Hepatocyte (in vitro differentiated cells): Measurements from ENCODE around the gene BRMS1L. TPM values are rescaled to one million over a fixed set of nuclear protein-coding genes. Genes with fewer than 3 reads are reported as not detected.

Source experiments
- DNase-seq: peaks from one replicate; pipeline ENCODE4 v3.0.0-alpha.2; 2016; ENCODE audit warnings: low spot score
- H2AFZ ChIP-seq: fragments of 200-600 bp; sonication (generic); 2 replicates; pipeline ENCODE4 v1.6.0; 2016; ENCODE audit warnings: antibody characterized with exemption, mild to moderate bottlenecking
- H3K27ac ChIP-seq: fragments of 200-600 bp; sonication (generic); 2 replicates; pipeline ENCODE4 v1.5.1; 2016; ENCODE audit warnings: mild to moderate bottlenecking
- H3K27me3 ChIP-seq: fragments of 200-600 bp; sonication (generic); 2 replicates; pipeline ENCODE4 v1.6.1; 2016
- H3K36me3 ChIP-seq: fragments of 200-600 bp; sonication (generic); replicated peaks from 2 replicates; pipeline ENCODE4 v1.5.1; 2016; ENCODE audit warnings: low read depth; ENCODE audit not compliant: insufficient read depth
- H3K4me1 ChIP-seq: fragments of 200-600 bp; sonication (generic); 2 replicates; pipeline ENCODE4 v1.5.1; 2016; ENCODE audit warnings: mild to moderate bottlenecking, moderate library complexity; ENCODE audit not compliant: insufficient read depth
- H3K4me2 ChIP-seq: fragments of 200-600 bp; sonication (generic); 2 replicates; pipeline ENCODE4 v1.6.0; 2016
- H3K4me3 ChIP-seq: fragments of 200-600 bp; sonication (generic); 2 replicates; pipeline ENCODE4 v1.5.1; 2016; ENCODE audit warnings: mild to moderate bottlenecking
- H3K79me2 ChIP-seq: fragments of 200-600 bp; sonication (generic); 2 replicates; pipeline ENCODE4 v1.6.0; 2017; ENCODE audit warnings: mild to moderate bottlenecking
- H3K9me2 ChIP-seq: fragments of 200-600 bp; sonication (generic); replicated peaks from 2 replicates; pipeline ENCODE4 v1.6.0; 2017; ENCODE audit warnings: mild to moderate bottlenecking; ENCODE audit not compliant: insufficient read depth
- H3K9me3 ChIP-seq: fragments of 200-600 bp; sonication (generic); 2 replicates; pipeline ENCODE4 v1.5.1; 2016; ENCODE audit warnings: low read depth, mild to moderate bottlenecking
- H4K20me1 ChIP-seq: fragments of 200-600 bp; sonication (generic); 2 replicates; pipeline ENCODE4 v1.6.0; 2016; ENCODE audit warnings: mild to moderate bottlenecking; ENCODE audit not compliant: insufficient read depth, poor library complexity, severe bottlenecking
- EZH2 ChIP-seq: fragments of 200-600 bp; sonication (generic); IDR thresholded peaks from 2 replicates; pipeline ENCODE4 v1.6.1; 2016; ENCODE audit warnings: antibody characterized with exemption, mild to moderate bottlenecking, borderline replicate concordance
- EZH2phosphoT487 ChIP-seq: fragments of 200-600 bp; sonication (generic); IDR thresholded peaks from one replicate; pipeline ENCODE4 v1.6.1; 2018; ENCODE audit warnings: antibody characterized with exemption, mild to moderate bottlenecking, low read depth, moderate library complexity; ENCODE audit not compliant: unreplicated experiment, severe bottlenecking
- WGBS: methylation state at CpG from one replicate; pipeline ENCODE4 v1.1.6; 2016; ENCODE audit warnings: low lambda C conversion rate; ENCODE audit errors: missing lambda C conversion rate; 5-methylcytosine and 5-hydroxymethylcytosine counted together
- polyA plus RNA-seq: library from polyadenylated mRNA; unstranded; fragments of >200 nt; fragmentation: Nextera tagmentation; extraction: Ambion mirVana; gene quantifications from 2 replicates; pipeline ENCODE4 v1.2.1, GENCODE V29; 2016
- total RNA-seq: library from RNA; depleted of rRNA; stranded (reverse); fragments of >200 nt; gene quantifications from 2 replicates; pipeline ENCODE4 v1.2.3, GENCODE V29; 2014
- TF ChIP-seq, protein P1 (sequence below): fragments of 200-600 bp; sonication (generic); IDR thresholded peaks from 2 replicates; pipeline ENCODE4 v1.5.1; 2016; ENCODE audit warnings: antibody characterized with exemption, mild to moderate bottlenecking; ENCODE audit not compliant: poor library complexity

Gene BRMS1L
- total and polyA plus RNA-seq, 2 experiments from 2014 or later: 12.6 to 14.6 TPM

DNA sequence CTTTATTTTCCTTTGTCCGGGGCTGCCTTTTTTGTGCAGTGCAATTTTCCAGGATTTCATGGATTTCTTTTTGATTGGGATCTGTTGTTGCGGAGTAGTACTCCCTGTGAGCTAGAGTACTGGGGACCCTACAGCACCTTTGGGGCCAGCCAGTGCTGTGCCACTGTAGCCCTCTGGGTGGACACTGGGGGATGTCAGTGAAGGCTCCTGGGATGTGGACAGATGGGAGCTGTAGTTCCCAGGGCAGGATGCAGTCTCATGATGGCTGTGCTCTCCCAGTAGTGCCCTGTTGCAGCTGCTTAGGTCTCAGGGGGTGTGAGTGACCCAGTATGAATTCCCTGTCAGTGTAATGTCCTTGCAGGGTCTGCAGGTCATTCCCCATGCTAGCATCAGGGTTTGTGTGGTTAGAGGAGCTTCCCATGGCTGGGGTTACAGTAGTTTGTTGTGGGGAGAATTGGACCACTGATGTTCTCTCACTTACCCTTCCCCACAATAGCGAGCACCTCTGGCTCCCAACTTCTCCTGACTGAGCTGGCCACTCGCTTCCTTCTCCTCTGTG is 72.2 kb downstream of the BRMS1L start:
- DNase-seq: no peak
- 92% methylated on average over 4 of the region's 4 CpGs for WGBS
- H3K79me2 ChIP-seq: no peaks in the 10 kb centered on the region

GRCh38 chr14:35900741-35901140 is 74.6 kb downstream of the BRMS1L start:
- H3K79me2 ChIP-seq: no peaks in the 10 kb centered on the region
- 94% methylated on average over 3 of the region's 3 CpGs for WGBS
- H3K36me3 ChIP-seq: no peaks in the 10 kb centered on the region
- no peak overlapping the region for H3K4me2 ChIP-seq
- H3K27ac ChIP-seq: no peak overlapping the region
- no peaks in the 10 kb centered on the region for H3K27me3 ChIP-seq
- DNase-seq: no peak
- H4K20me1 ChIP-seq: no peaks in the 10 kb centered on the region
- TF ChIP-seq EZH2phosphoT487: no peak
- TF ChIP-seq, protein P1, sequence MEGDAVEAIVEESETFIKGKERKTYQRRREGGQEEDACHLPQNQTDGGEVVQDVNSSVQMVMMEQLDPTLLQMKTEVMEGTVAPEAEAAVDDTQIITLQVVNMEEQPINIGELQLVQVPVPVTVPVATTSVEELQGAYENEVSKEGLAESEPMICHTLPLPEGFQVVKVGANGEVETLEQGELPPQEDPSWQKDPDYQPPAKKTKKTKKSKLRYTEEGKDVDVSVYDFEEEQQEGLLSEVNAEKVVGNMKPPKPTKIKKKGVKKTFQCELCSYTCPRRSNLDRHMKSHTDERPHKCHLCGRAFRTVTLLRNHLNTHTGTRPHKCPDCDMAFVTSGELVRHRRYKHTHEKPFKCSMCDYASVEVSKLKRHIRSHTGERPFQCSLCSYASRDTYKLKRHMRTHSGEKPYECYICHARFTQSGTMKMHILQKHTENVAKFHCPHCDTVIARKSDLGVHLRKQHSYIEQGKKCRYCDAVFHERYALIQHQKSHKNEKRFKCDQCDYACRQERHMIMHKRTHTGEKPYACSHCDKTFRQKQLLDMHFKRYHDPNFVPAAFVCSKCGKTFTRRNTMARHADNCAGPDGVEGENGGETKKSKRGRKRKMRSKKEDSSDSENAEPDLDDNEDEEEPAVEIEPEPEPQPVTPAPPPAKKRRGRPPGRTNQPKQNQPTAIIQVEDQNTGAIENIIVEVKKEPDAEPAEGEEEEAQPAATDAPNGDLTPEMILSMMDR: no peak
- no peak for TF ChIP-seq EZH2
- H3K4me3 ChIP-seq: no peak overlapping the region
- no peaks in the 10 kb centered on the region for H3K9me3 ChIP-seq
- no peak overlapping the region for H2AFZ ChIP-seq
- H3K4me1 ChIP-seq: no peaks in the 10 kb centered on the region
- H3K9me2 ChIP-seq: no peaks in the 10 kb centered on the region

More for the DNA sequence above, 72.2 kb downstream of the BRMS1L start:
- H3K4me2 ChIP-seq: no peak overlapping the region
- no peak overlapping the region for H2AFZ ChIP-seq
- TF ChIP-seq EZH2 (no peak), EZH2phosphoT487 (no peak)
- TF ChIP-seq, protein P1: no peak
- H4K20me1 ChIP-seq: no peaks in the 10 kb centered on the region
- no peaks in the 10 kb centered on the region for H3K27me3 ChIP-seq
- no peak overlapping the region for H3K27ac ChIP-seq
- no peaks in the 10 kb centered on the region for H3K36me3 ChIP-seq
- no peaks in the 10 kb centered on the region for H3K4me1 ChIP-seq
- H3K9me3 ChIP-seq: no peaks in the 10 kb centered on the region
- H3K9me2 ChIP-seq: no peaks in the 10 kb centered on the region
- H3K4me3 ChIP-seq: no peak overlapping the region

DNA sequence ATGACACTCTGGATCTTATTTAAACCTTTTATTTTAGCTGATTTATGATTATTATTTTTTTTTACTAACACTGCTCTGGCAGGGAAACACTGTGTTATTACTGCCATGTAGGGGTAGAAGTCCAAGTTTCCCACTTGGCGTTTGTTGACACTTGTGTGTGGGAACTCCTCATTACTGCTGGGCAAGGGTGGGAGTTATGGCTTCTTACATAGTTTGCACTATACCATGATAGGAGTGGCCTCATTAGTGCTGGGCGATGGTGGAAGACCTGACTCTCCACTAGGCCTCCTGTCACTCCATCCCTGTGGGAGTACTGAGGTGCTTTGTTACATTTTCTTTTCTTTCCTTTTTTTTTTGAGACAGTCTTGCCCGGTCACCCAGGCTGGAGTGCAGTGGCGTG is 83.5 kb downstream of the BRMS1L start:
- TF ChIP-seq, protein P1: no peak
- TF ChIP-seq EZH2 (no peak), EZH2phosphoT487 (no peak)
- DNase-seq: peak; percentile 37
- Histone ChIP-seq H3K79me2 (no peaks in the 10 kb centered on the region), H3K27ac (peak overlapping the region; percentile 35), H3K27me3 (no peaks in the 10 kb centered on the region), H4K20me1 (no peaks in the 10 kb centered on the region), H3K9me2 (no peaks in the 10 kb centered on the region), H3K9me3 (no peaks in the 10 kb centered on the region), H3K4me1 (no peaks in the 10 kb centered on the region), H3K36me3 (no peaks in the 10 kb centered on the region), H3K4me3 (no peak overlapping the region), H2AFZ (no peak overlapping the region), H3K4me2 (no peak overlapping the region)
- 89% methylated on average over 4 of the region's 4 CpGs for WGBS

GRCh38 chr14:35910191-35910590 is 84.1 kb downstream of the BRMS1L start:
- Histone ChIP-seq H3K9me3 (no peaks in the 10 kb centered on the region), H4K20me1 (no peaks in the 10 kb centered on the region), H3K9me2 (no peaks in the 10 kb centered on the region), H2AFZ (no peak overlapping the region), H3K27me3 (no peaks in the 10 kb centered on the region), H3K36me3 (no peaks in the 10 kb centered on the region), H3K79me2 (no peaks in the 10 kb centered on the region), H3K27ac (peak overlapping the region; percentile 35), H3K4me2 (no peak overlapping the region), H3K4me1 (no peaks in the 10 kb centered on the region), H3K4me3 (no peak overlapping the region)
- TF ChIP-seq EZH2 (no peak), EZH2phosphoT487 (no peak)
- TF ChIP-seq, protein P1: no peak
- no peak for DNase-seq
- 98% methylated on average over 4 of the region's 4 CpGs for WGBS
